HFF-Myc (cell line): ENCODE data around the gene ANKRD1.

Experiments used
- DNase-seq: peaks from one replicate; pipeline ENCODE4 v3.0.0-alpha.2; 2011; ENCODE audit warnings: low read depth; ENCODE audit errors: extremely low read depth
- H3K4me3 ChIP-seq: replicated peaks from 2 replicates; pipeline ENCODE4 v1.5.1; 2011; ENCODE audit warnings: low read depth, mild to moderate bottlenecking, control low read depth, low read length
- TF ChIP-seq, protein P1 (sequence below): IDR thresholded peaks from 2 replicates; pipeline ENCODE4 v1.5.1; 2012; ENCODE audit warnings: mild to moderate bottlenecking, low read depth, low read length, control low read depth; ENCODE audit errors: missing control alignments

The ANKRD1 gene

GRCh38 chr10:90872648-90873020, 48.3 kb downstream of the ANKRD1 start:
- DNase-seq: no peak
- H3K4me3 ChIP-seq: peak overlapping the region; percentile 57
- TF ChIP-seq, protein P1, sequence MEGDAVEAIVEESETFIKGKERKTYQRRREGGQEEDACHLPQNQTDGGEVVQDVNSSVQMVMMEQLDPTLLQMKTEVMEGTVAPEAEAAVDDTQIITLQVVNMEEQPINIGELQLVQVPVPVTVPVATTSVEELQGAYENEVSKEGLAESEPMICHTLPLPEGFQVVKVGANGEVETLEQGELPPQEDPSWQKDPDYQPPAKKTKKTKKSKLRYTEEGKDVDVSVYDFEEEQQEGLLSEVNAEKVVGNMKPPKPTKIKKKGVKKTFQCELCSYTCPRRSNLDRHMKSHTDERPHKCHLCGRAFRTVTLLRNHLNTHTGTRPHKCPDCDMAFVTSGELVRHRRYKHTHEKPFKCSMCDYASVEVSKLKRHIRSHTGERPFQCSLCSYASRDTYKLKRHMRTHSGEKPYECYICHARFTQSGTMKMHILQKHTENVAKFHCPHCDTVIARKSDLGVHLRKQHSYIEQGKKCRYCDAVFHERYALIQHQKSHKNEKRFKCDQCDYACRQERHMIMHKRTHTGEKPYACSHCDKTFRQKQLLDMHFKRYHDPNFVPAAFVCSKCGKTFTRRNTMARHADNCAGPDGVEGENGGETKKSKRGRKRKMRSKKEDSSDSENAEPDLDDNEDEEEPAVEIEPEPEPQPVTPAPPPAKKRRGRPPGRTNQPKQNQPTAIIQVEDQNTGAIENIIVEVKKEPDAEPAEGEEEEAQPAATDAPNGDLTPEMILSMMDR: no peak

- peak within 1 kb of the TSS; percentile 57 for H3K4me3 ChIP-seq
- no peak for DNase-seq
- TF ChIP-seq, protein P1: no peak
Observed at GRCh38 chr10:90871766-90872647, 48.9 kb downstream of the ANKRD1 start, which contains the start of gene RPP30. RPP30 (plus strand) TSS chr10:90871974; CDS start chr10:90871987, 13 bp downstream.

DNA sequence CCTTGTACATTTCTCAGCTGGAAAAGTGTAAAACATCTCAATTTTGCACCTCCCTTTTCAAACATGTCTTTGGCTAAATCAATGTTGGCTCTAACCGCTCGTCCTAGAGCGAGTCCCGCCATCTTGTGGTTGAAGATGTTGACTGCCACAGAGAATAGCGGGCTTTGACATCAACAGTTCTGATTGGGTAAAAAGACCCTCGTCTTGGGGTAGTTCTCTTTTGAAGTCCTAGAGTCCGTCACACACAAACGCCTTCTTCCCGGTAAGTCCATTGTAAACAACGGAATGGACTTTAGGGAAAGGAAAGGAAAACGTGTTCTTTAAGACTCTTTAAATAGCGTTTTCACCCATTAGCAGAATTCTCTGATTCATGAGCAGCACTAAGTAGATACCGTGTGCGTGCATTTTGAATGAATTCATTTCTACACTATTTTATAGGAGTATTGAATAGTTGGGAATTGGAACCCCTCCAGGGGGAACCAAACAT, 49.6 kb downstream of the ANKRD1 start:
- TF ChIP-seq, protein P1: peak; percentile 52
- peak overlapping the region; percentile 57 for H3K4me3 ChIP-seq
- no peak for DNase-seq

GRCh38 chr10:90866050-90866598, 54.8 kb downstream of the ANKRD1 start:
- TF ChIP-seq, protein P1: no peak
- no peak overlapping the region for H3K4me3 ChIP-seq
- no peak for DNase-seq

- DNase-seq: no peak
- no peak overlapping the region for H3K4me3 ChIP-seq
- TF ChIP-seq, protein P1: peak; percentile 43
Observed at GRCh38 chr10:90865401-90865800, 55.5 kb downstream of the ANKRD1 start.

DNA sequence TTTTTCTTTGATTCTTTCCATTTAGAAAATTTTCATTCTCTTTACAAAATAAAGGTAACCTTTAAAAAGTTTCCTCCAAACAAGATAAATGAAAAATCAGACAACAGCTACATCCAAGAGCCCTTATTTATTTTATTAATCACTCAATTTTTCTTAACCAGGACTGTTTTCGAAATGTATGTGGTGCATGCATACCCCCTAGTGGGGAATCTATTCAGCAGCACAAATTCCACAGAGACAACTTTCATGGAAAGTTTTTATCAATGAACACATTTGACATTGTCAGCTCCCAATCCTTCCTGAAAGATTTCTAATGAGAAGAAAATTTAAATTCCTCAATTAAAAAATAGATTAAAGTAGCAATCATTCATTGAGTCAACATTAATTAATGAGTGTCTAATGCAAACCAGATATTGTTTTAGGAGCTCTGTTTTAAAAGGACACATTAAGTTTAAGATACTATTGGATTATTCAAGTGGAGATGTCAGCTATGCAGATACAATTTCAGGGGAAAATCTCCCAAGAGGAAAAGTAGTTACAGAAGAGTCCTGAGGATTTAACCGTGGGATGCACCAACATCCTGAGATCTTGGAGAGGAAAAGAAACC, 57.9 kb downstream of the ANKRD1 start:
- TF ChIP-seq, protein P1: peak; percentile 66
- H3K4me3 ChIP-seq: no peak overlapping the region
- DNase-seq: no peak
